Suprapubic skin (tissue), 3 donors: ENCODE results near the gene FMO1.

Source experiments
- CTCF ChIP-seq, 2 donors: fragments of 200-600 bp in 1 of 2; fragments of 450-650 bp in 1 of 2; sonication (generic) in 1 of 2; IDR thresholded peaks; one replicate each; pipeline ENCODE4 v1.5.1; 2016 to 2019; ENCODE audit warnings: antibody characterized with exemption in 2 of 2, mild to moderate bottlenecking in 1 of 2, moderate library complexity in 1 of 2
- POLR2A ChIP-seq, 2 donors: fragments of 450-650 bp; IDR thresholded peaks; one replicate each; pipeline ENCODE4 v1.6.1; 2017; ENCODE audit warnings: antibody characterized with exemption in 2 of 2, mild to moderate bottlenecking in 2 of 2, moderate library complexity in 2 of 2

DNA sequence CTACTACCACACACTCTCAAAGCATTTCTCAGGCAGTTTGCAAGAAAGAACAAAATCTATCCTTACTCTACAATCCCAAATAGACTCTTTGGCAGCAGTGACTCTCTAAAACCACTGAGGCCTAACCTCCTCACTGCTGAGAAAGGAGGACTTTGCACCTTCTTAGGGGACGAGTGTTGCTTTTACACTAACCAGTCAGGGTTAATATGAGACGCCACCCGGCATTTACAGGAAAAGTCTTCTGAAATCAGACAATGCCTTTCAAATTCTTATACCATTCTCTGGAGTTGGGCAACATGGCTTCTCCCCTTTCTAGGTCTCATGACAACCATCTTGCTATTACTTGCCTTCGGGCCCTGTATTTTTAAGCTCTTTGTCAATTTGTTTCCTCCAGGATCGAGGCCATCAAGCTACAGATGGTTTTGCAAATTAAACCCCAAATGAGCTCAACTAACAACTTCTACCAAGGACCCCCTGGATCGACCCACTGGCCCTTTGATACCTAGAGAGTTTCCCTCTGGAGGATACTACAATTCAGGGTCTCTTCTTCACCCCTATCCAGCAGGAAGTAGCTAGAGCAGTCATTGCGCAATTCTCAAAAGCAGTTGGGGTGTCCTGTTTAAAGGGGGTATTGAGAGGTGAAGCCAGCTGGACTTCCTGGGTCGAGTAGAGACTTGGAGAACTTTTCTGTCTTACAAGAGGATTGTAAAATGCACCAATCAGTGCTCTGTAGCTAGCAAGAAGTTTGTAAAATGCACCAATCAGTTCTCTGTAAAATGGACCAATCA is 63.7 kb downstream of the FMO1 start:
- no peak for TF ChIP-seq POLR2A (IDR thresholded peaks at IDR 0.05)
- TF ChIP-seq CTCF (IDR thresholded peaks at IDR 0.05), result no peak
